ENCODE measurements around the gene DNMT3A.
A peak's percentile ranks its signal among the peaks of the same experiment; 100 is the strongest.
"Not testable (repeated sequence)": the region's sequence is repeated elsewhere in the genome, so short reads cannot be mapped to it uniquely, and the experiment has no call there.

Gene DNMT3A

DNA sequence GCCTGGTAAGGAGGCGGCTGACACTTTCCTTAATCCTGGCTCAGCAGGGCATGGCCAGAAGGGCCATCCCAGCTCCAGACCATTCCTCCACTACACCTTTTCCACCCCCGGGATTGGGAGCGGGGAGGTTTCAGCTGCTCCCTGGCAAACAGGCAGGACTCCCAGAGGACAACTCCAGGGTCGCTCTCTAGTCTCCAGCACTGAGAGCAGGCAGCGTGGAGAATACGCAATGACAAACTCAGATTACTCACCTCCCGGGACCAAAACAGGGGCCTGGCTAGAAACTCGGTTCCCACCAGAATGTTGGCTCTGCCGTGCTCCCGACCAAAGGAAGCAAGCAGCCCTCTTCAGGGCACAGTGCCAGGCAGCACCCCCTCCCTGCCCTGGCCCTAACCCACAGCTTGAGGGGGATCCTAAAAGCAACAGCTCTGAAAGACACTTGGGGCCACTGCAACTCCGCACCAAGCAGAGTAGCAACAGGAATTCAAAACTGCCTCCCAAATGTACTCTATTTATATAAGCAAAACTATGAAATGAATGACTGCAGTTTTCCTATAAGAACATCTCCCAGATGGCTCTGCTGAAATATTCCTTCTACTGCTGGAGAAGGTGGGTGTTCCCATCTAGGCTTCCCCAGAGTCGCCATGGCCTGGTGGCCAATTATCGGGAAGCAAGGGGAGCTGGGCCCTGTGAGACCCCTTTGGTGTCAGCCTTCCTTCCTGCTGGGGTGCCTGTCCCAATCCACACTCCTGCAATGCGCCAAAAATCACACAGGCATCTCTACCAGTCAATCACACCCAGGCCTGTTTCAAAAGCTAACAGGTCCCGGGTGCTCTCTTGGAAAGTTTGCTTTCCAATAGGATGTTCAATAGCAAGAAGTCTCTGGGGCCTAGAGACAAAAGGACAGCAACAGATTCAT lies 112.2 kb downstream of the DNMT3A start:
- no peak for DNase-seq

GRCh38 chr2:25228848-25229278 lies 112.9 kb downstream of the DNMT3A start:
- DNase-seq: peak; percentile 21 to 45

GRCh38 chr2:25227576-25227975 lies 114.1 kb downstream of the DNMT3A start:
- DNase-seq: no peak

DNA sequence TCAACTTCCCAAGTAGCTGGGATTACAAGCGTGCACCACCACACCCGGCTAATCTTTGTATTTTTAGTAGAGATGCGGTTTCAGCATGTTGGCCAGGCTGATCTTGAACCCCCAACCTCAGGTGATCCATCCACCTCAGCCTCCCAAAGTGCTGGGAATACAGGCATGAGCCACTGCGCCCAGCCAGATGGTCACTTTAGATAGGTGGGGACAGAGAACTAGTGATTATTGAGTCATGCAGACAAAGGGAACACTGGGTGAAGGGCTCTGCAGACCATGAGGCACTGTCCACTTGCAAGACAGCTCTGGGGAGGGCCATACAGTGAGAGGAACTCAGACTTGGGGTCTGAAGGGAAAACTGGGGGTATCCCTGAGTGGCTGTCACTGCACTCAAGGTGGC lies 114.9 kb downstream of the DNMT3A start:
- no peak for DNase-seq

DNA sequence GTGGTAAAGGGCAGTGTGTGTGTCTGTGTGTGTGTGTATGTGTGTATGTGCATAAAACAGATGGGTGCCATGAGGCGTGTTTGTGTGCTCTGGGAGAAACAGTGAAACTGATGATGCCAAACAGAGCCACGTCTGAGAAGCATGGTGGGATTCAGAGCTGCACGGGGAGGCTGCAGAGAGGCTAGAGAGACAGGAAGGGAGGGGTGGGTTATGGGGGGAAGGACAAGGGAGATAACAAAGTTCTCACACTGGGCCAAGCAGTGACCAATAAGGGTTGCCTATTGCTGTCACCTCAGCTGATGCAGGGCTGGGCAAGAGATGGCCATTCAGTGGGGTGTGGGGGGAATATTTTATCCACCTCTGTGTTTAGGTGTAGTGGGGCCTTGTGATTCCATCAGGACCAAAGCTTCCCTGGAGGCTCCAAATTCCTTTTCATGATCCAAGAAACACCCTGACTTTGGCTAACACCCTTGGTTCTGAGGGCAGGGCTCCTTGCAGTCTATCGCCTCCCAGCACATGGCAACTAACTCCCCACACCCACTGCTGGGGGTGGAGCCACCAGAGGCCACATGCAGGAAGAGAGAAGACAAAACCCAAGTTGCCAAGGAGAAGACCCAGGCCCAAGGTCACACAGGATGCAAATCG lies 119.1 kb downstream of the DNMT3A start:
- DNase-seq: no peak

- DNase-seq: no peak
Observed at GRCh38 chr2:25221579-25221978, 120.1 kb downstream of the DNMT3A start.

GRCh38 chr2:25220313-25220712 lies 121.4 kb downstream of the DNMT3A start:
- DNase-seq: no peak

GRCh38 chr2:25219621-25220020 lies 122.1 kb downstream of the DNMT3A start:
- no peak for DNase-seq

DNA sequence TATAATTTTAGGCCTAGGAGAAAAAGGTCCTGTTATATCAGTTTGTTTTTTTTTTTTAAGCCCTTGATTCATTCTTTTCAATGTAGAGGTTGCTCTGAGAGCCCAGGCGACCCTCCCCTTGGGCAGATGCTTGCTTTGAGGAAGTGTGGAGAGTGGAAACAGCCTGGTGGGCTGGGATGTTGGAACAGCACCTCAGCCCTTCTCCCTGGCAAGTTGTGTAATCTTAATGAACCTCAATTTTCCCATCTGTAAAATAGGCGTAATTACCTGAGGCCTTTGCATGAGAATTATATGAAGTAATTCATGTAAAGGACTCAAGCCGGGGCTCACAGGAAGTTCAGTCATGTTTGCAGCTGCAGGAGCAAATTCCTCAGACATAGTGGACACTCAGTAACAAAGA lies 123.6 kb downstream of the DNMT3A start:
- no peak for DNase-seq

GRCh38 chr2:25215948-25216679 lies 125.6 kb downstream of the DNMT3A start:
- DNase-seq: no peak

GRCh38 chr2:25215232-25215631 lies 126.5 kb downstream of the DNMT3A start:
- no peak for DNase-seq

GRCh38 chr2:25213229-25213628 lies 128.5 kb downstream of the DNMT3A start:
- DNase-seq: no peak

GRCh38 chr2:25210923-25211322 lies 130.8 kb downstream of the DNMT3A start:
- DNase-seq: not testable (repeated sequence)

- DNase-seq: no peak
Observed at GRCh38 chr2:25207078-25207545, 134.6 kb downstream of the DNMT3A start.

DNA sequence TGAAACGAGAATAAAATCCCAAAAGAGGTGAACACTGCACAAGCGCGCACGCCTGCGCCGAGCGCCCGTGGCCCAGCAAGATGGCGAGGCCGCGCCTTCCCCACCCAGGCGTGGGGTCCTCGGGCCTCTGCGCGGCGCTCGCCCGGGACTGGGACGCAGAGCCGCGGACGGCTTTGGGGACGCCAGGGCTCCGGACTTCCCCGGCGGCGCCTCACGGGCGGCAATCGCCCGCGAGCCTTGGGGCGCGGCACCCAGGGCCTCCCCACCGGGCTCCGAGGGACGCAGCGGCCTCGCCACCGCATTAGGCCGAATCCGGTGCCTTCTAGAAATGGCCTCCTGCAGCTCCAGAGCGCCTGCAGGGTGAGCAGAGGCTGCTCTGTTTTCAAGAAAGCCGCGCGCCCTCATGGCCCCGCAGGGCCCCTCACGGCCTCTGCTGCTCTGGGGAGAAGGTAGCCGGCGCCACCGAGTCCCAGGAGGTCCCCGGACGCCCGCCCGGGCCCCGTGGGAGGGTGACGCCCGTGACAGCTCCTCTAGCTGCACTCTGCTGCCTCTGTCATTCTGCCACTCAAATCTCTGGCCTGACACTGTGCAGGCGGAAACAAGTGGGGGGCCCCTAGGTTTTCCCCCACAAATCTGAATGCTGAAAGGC lies 137.4 kb downstream of the DNMT3A start:
- DNase-seq: no peak

DNA sequence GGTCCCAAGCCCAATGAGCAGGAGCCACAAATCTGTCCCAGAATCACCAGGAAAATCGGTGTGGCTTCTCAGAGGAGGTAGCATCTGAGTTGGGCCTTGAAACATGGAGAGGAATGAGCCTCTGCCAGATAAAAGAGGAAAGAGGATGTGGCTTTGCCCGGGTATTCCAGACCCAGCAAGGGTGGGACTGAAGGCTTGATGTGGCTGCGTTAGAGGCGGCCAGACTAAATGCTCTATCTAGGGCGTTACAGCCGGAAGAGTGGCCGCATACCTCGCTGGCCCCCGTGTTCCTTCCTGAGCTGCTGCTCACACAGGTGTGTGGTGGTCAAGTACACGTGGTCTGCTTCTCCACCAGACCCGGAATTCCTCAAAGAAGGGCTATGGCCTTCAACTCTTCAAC lies 139.4 kb downstream of the DNMT3A start:
- no peak for DNase-seq

- no peak for DNase-seq
Observed at GRCh38 chr2:25201794-25202193, 139.9 kb downstream of the DNMT3A start.

DNA sequence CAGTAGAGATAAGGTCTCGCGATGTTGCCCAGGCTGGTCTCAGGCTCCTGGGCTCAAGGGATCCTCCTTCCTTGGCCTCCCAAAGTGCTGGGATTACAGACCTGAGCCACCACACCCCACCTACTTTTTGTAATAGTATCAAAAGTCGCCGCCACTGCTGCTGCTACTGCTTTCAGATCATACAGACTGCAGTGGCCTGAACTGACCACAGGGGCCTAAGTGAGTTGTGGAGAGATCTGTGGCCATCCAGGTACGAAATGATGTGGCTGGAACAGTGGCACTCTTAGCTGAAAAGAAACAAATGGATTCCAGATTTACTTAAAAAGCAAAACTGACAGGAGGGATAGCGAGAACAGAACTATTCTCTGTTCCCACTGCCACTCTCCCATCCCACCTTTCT lies 140.5 kb downstream of the DNMT3A start:
- DNase-seq: no peak

DNA sequence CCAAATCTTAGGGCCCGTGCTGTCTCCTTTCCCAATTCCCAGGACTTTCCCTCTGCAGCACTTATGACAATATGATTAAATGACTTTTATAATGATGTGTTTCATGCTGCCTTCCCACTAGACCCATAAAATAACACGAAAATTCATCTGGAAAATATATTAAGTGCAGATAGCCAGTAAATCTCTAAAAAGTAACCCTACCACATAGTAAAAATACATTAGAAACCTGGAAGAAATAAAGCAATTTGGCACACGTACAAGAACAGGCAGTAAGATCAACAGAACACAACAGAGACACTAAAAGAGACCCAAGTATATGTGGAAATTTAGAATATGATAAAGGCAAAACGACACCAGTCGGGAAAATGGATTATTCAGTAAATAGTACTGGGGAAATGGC lies 143.1 kb downstream of the DNMT3A start:
- DNase-seq: no peak

- DNase-seq: no peak
Observed at GRCh38 chr2:25198209-25198525, 143.6 kb downstream of the DNMT3A start.

GRCh38 chr2:25197336-25198208 lies 144.2 kb downstream of the DNMT3A start:
- DNase-seq: no peak

GRCh38 chr2:25194576-25195122 lies 147.1 kb downstream of the DNMT3A start:
- no peak for DNase-seq
